HEK293 (cell line): Measurements from ENCODE around the gene KRT25.

Experiments used
- CTCF ChIA-PET: fragments of 350-600 bp; formaldehyde crosslinking; extraction: SDS; loops from one replicate; lab custom pipeline; 2021; ENCODE audit warnings: antibody characterized with exemption; lab: Yijun Ruan, JAX
- POLR2A ChIA-PET: fragments of 300-600 bp; formaldehyde crosslinking; extraction: SDS; loops from one replicate; lab custom pipeline; 2020; ENCODE audit warnings: antibody characterized with exemption, inconsistent platforms; lab: Yijun Ruan, JAX
- H3K27ac ChIP-seq: fragments of 200-500 bp; sonication (Bioruptor generic); 2 replicates; pipeline ENCODE4 v1.5.1; 2014; ENCODE audit warnings: low read depth, low read length, control low read depth, inconsistent platforms; ENCODE audit errors: extremely low read depth
- H3K36me3 ChIP-seq, 2 experiments: fragments of 200-500 bp in 1 of 2; sonication (Bioruptor generic) in 1 of 2; 1 replicate in 1 of 2; 2 replicates in 1 of 2; pipeline ENCODE4 v1.5.1; 2014 to 2017; ENCODE audit warnings: inconsistent platforms in 2 of 2, low read length in 2 of 2; ENCODE audit not compliant: control insufficient read depth in 2 of 2, insufficient read depth in 1 of 2
- H3K4me1 ChIP-seq: fragments of 200-500 bp; sonication (Bioruptor generic); 2 replicates; pipeline ENCODE4 v1.5.1; 2014; ENCODE audit warnings: mild to moderate bottlenecking, low read length, inconsistent platforms; ENCODE audit not compliant: control insufficient read depth, insufficient read depth
- H3K4me3 ChIP-seq: 2 replicates; pipeline ENCODE4 v1.5.1; 2011; ENCODE audit warnings: low read depth, mild to moderate bottlenecking, control low read depth, low read length, moderate library complexity
- H3K9me3 ChIP-seq: fragments of 200-500 bp; sonication (Bioruptor generic); 2 replicates; pipeline ENCODE4 v1.5.1; 2014; ENCODE audit warnings: low read depth, low read length, inconsistent platforms; ENCODE audit not compliant: control insufficient read depth, insufficient read depth
- INSM2 ChIP-seq: fragments of 450-650 bp; formaldehyde crosslinking; IDR thresholded peaks from 2 replicates; pipeline ENCODE4 v1.5.1; 2016; ENCODE audit warnings: missing biosample characterization, missing genetic modification characterization
- KLF16 ChIP-seq: fragments of 450-650 bp; formaldehyde crosslinking; IDR thresholded peaks from 2 replicates; pipeline ENCODE4 v1.5.1; 2017; ENCODE audit warnings: missing biosample characterization, missing genetic modification characterization
- OVOL3 ChIP-seq: fragments of 450-650 bp; formaldehyde crosslinking; IDR thresholded peaks from 2 replicates; pipeline ENCODE4 v1.5.1; 2016; ENCODE audit warnings: missing biosample characterization, missing genetic modification characterization
- PRDM2 ChIP-seq: fragments of 450-650 bp; formaldehyde crosslinking; IDR thresholded peaks from 2 replicates; pipeline ENCODE4 v1.5.1; 2016; ENCODE audit warnings: missing biosample characterization, missing genetic modification characterization, borderline replicate concordance
- ZBTB48 ChIP-seq: fragments of 450-650 bp; formaldehyde crosslinking; IDR thresholded peaks from 2 replicates; pipeline ENCODE4 v1.5.1; 2016; ENCODE audit warnings: missing biosample characterization, missing genetic modification characterization
- ZFP3 ChIP-seq: fragments of 450-650 bp; formaldehyde crosslinking; IDR thresholded peaks from 2 replicates; pipeline ENCODE4 v1.5.1; 2016; ENCODE audit warnings: low read depth, missing biosample characterization, missing genetic modification characterization
- ZIC2 ChIP-seq: fragments of 450-650 bp; formaldehyde crosslinking; IDR thresholded peaks from 2 replicates; pipeline ENCODE4 v1.5.1; 2016; ENCODE audit warnings: missing biosample characterization, missing genetic modification characterization
- ZNF140 ChIP-seq: fragments of 450-650 bp; formaldehyde crosslinking; IDR thresholded peaks from 2 replicates; pipeline ENCODE4 v1.5.1; 2016; ENCODE audit warnings: missing biosample characterization, missing genetic modification characterization
- ZNF146 ChIP-seq: fragments of 450-650 bp; formaldehyde crosslinking; IDR thresholded peaks from 2 replicates; pipeline ENCODE4 v1.5.1; 2016; ENCODE audit warnings: missing biosample characterization, missing genetic modification characterization
- ZNF157 ChIP-seq: fragments of 450-650 bp; formaldehyde crosslinking; IDR thresholded peaks from 2 replicates; pipeline ENCODE4 v1.5.1; 2016; ENCODE audit warnings: missing biosample characterization, missing genetic modification characterization
- ZNF202 ChIP-seq: fragments of 450-650 bp; formaldehyde crosslinking; IDR thresholded peaks from 2 replicates; pipeline ENCODE4 v1.5.1; 2016; ENCODE audit warnings: missing biosample characterization, missing genetic modification characterization, borderline replicate concordance
- ZNF221 ChIP-seq: fragments of 450-650 bp; formaldehyde crosslinking; IDR thresholded peaks from 2 replicates; pipeline ENCODE4 v1.5.1; 2017; ENCODE audit warnings: missing biosample characterization, missing genetic modification characterization, borderline replicate concordance
- ZNF24 ChIP-seq: fragments of 450-650 bp; formaldehyde crosslinking; IDR thresholded peaks from 2 replicates; pipeline ENCODE4 v1.5.1; 2016; ENCODE audit warnings: missing biosample characterization, missing genetic modification characterization
- ZNF248 ChIP-seq: fragments of 450-650 bp; formaldehyde crosslinking; IDR thresholded peaks from 2 replicates; pipeline ENCODE4 v1.5.1; 2017; ENCODE audit warnings: missing biosample characterization, missing genetic modification characterization
- ZNF404 ChIP-seq: fragments of 450-650 bp; formaldehyde crosslinking; IDR thresholded peaks from 2 replicates; pipeline ENCODE4 v1.5.1; 2017; ENCODE audit warnings: missing biosample characterization, missing genetic modification characterization
- ZNF548 ChIP-seq: fragments of 450-650 bp; formaldehyde crosslinking; IDR thresholded peaks from 2 replicates; pipeline ENCODE4 v1.5.1; 2016; ENCODE audit warnings: missing biosample characterization, missing genetic modification characterization
- ZNF549 ChIP-seq: fragments of 450-650 bp; IDR thresholded peaks from 2 replicates; pipeline ENCODE4 v1.5.1; 2018; ENCODE audit warnings: missing biosample characterization, missing genetic modification characterization, mild to moderate bottlenecking, inconsistent platforms, moderate library complexity
- ZNF558 ChIP-seq: fragments of 450-650 bp; formaldehyde crosslinking; IDR thresholded peaks from 2 replicates; pipeline ENCODE4 v1.5.1; 2016; ENCODE audit warnings: missing biosample characterization, missing genetic modification characterization
- ZNF660 ChIP-seq: fragments of 450-650 bp; IDR thresholded peaks from 2 replicates; pipeline ENCODE4 v1.5.1; 2018; ENCODE audit warnings: missing biosample characterization, mild to moderate bottlenecking, missing genetic modification characterization
- ZNF707 ChIP-seq: fragments of 450-650 bp; formaldehyde crosslinking; IDR thresholded peaks from 2 replicates; pipeline ENCODE4 v1.5.1; 2016; ENCODE audit warnings: missing biosample characterization, missing genetic modification characterization
- TF ChIP-seq, protein P1 (sequence below): fragments of 450-650 bp; formaldehyde crosslinking; IDR thresholded peaks from 2 replicates; pipeline ENCODE4 v1.5.1; 2016; ENCODE audit warnings: missing biosample characterization, missing genetic modification characterization
- TF ChIP-seq, protein P2 (sequence below): fragments of 450-650 bp; formaldehyde crosslinking; IDR thresholded peaks from 2 replicates; pipeline ENCODE4 v1.5.1; 2017; ENCODE audit warnings: missing biosample characterization, mild to moderate bottlenecking, missing genetic modification characterization, moderate library complexity
- TF ChIP-seq, protein P3 (sequence below): fragments of 450-650 bp; formaldehyde crosslinking; IDR thresholded peaks from 2 replicates; pipeline ENCODE4 v1.5.1; 2016; ENCODE audit warnings: missing biosample characterization, missing genetic modification characterization, low read depth

The KRT25 gene

GRCh38 chr17:40702271-40702670 is 52.9 kb downstream of the KRT25 start (continued):
- TF ChIP-seq ZNF549 (tag by site-specific recombination) = no peak
- no peak for TF ChIP-seq ZNF558 (tag by site-specific recombination)
- TF ChIP-seq, protein P1, sequence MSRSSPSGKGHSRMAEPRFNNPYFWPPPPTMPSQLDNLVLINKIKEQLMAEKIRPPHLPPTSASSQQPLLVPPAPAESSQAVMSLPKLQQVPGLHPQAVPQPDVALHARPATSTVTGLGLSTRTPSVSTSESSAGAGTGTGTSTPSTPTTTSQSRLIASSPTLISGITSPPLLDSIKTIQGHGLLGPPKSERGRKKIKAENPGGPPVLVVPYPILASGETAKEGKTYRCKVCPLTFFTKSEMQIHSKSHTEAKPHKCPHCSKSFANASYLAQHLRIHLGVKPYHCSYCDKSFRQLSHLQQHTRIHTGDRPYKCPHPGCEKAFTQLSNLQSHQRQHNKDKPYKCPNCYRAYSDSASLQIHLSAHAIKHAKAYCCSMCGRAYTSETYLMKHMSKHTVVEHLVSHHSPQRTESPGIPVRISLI = no peak
- TF ChIP-seq ZNF140 (tag by site-specific recombination) = no peak
- TF ChIP-seq INSM2 (tag by site-specific recombination) = no peak
- TF ChIP-seq KLF16 (tag by site-specific recombination) = no peak
- no peak for TF ChIP-seq ZNF146 (tag by site-specific recombination)
- TF ChIP-seq PRDM2 (tag by site-specific recombination) = no peak
- TF ChIP-seq ZNF707 (tag by site-specific recombination) = no peak
- no peak for TF ChIP-seq ZBTB48
- TF ChIP-seq ZNF202 = no peak
- TF ChIP-seq OVOL3 (tag by site-specific recombination) = no peak
- no peak for TF ChIP-seq ZNF248 (tag by site-specific recombination)
- TF ChIP-seq, protein P2, sequence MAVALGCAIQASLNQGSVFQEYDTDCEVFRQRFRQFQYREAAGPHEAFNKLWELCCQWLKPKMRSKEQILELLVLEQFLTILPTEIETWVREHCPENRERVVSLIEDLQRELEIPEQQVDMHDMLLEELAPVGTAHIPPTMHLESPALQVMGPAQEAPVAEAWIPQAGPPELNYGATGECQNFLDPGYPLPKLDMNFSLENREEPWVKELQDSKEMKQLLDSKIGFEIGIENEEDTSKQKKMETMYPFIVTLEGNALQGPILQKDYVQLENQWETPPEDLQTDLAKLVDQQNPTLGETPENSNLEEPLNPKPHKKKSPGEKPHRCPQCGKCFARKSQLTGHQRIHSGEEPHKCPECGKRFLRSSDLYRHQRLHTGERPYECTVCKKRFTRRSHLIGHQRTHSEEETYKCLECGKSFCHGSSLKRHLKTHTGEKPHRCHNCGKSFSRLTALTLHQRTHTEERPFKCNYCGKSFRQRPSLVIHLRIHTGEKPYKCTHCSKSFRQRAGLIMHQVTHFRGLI (tag by site-specific recombination) = no peak

DNA sequence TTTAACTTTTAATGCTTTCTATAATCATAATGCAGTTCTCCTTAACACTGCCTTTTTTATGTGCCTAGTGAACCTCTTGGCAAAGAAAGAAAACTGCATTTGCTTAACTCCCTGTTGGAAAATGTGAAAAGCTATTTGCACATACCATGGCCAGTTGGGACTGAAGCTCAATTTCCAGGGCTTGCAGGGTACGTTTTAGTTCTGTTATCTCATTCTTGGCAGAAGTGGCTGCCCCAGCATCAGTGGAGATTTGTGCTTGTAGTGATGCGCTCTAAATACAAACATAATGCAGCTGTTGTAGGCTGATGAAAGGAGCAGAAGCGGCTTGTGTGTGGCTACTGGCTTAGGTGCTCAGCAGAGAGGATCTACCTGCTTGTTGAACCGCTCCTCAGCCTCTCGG is 55.3 kb downstream of the KRT25 start:
- Histone ChIP-seq H3K27ac (no peak overlapping the region), H3K4me1 (no peaks in the 10 kb centered on the region), H3K36me3 (no peaks in the 10 kb centered on the region), H3K9me3 (no peaks in the 10 kb centered on the region), H3K4me3 (no peak overlapping the region)
- ChIA-PET POLR2A (interaction anchor here (0.7 kb wide), 1 partner anchor 53 kb away, joined by 3 read pairs; the partner anchor contains the start of gene SMARCE1), CTCF (interaction anchor here (0.7 kb wide), 3 partner anchors 80 to 963 kb away, joined by 3 to 5 read pairs (median 3); no protein-coding TSS in a partner anchor)
- TF ChIP-seq ZNF24 (tag by site-specific recombination) = no peak
- TF ChIP-seq ZNF404 (tag by site-specific recombination) = no peak
- no peak for TF ChIP-seq ZFP3 (tag by site-specific recombination)
- no peak for TF ChIP-seq ZNF548
- TF ChIP-seq ZIC2 (tag by site-specific recombination) = no peak
- TF ChIP-seq, protein P3, sequence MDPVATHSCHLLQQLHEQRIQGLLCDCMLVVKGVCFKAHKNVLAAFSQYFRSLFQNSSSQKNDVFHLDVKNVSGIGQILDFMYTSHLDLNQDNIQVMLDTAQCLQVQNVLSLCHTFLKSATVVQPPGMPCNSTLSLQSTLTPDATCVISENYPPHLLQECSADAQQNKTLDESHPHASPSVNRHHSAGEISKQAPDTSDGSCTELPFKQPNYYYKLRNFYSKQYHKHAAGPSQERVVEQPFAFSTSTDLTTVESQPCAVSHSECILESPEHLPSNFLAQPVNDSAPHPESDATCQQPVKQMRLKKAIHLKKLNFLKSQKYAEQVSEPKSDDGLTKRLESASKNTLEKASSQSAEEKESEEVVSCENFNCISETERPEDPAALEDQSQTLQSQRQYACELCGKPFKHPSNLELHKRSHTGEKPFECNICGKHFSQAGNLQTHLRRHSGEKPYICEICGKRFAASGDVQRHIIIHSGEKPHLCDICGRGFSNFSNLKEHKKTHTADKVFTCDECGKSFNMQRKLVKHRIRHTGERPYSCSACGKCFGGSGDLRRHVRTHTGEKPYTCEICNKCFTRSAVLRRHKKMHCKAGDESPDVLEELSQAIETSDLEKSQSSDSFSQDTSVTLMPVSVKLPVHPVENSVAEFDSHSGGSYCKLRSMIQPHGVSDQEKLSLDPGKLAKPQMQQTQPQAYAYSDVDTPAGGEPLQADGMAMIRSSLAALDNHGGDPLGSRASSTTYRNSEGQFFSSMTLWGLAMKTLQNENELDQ (tag by site-specific recombination) = no peak
- TF ChIP-seq ZNF221 (tag by site-specific recombination) = no peak
- no peak for TF ChIP-seq ZNF660
- no peak for TF ChIP-seq ZNF157 (tag by site-specific recombination)
